ENCODE results near the gene LRRC8D. TPM values are rescaled to one million over a fixed set of nuclear protein-coding genes. Genes with fewer than 3 reads are reported as not detected.

Gene LRRC8D
- total RNA-seq, 1 experiment from 2014 or later: 37.2 TPM

DNA sequence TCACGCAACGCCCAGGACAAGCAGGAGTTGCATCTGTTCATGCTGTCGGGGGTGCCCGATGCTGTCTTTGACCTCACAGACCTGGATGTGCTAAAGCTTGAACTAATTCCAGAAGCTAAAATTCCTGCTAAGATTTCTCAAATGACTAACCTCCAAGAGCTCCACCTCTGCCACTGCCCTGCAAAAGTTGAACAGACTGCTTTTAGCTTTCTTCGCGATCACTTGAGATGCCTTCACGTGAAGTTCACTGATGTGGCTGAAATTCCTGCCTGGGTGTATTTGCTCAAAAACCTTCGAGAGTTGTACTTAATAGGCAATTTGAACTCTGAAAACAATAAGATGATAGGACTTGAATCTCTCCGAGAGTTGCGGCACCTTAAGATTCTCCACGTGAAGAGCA is 113.6 kb downstream of the LRRC8D start:
- no peak overlapping the region for H3K4me3 Mint-ChIP-seq

More for the DNA sequence above, 113.6 kb downstream of the LRRC8D start:
- Histone ChIP-seq H2BK15ac (ENCODE audit: low read depth, low read length) (no peak overlapping the region), H3K79me2 (ENCODE audit: insufficient read depth, low read length) (no peaks in the 10 kb centered on the region), H3K79me1 (ENCODE audit: insufficient read depth, low read depth, low read length, poor library complexity, severe bottlenecking) (no peaks in the 10 kb centered on the region), H2BK12ac (ENCODE audit: insufficient read length, low read depth, low read length) (no peak overlapping the region), H3K4me1 (ENCODE audit: insufficient read depth, low read length) (peaks cover 15% of the 10 kb centered on the region), H3K4ac (ENCODE audit: low read depth, low read length) (no peak overlapping the region), H4K91ac (ENCODE audit: insufficient read length, low read depth, low read length) (no peak overlapping the region), H4K8ac (replicated peaks; ENCODE audit: insufficient read length, low read depth, low read length) (no peak overlapping the region), H3K27me3 (ENCODE audit: insufficient read depth, low read length) (no peaks in the 10 kb centered on the region), H2BK5ac (ENCODE audit: insufficient read length, low read length) (no peak overlapping the region), H3K14ac (ENCODE audit: insufficient read depth, low read length) (no peak overlapping the region), H3K56ac (ENCODE audit: insufficient read length, low read depth, low read length) (no peak overlapping the region), H3K9ac (ENCODE audit: extremely low read depth, insufficient read length, low read length) (no peak overlapping the region), H4K20me1 (ENCODE audit: control insufficient read depth, insufficient read depth, insufficient read length) (no peaks in the 10 kb centered on the region), H2AK5ac (ENCODE audit: insufficient read length, low read length) (no peak overlapping the region), H3K9me3 (ENCODE audit: control insufficient read depth, low read depth, low read length) (no peaks in the 10 kb centered on the region), H3K23me2 (ENCODE audit: insufficient read length, low read depth, low read length, poor library complexity, severe bottlenecking) (no peaks in the 10 kb centered on the region), H3K4me2 (ENCODE audit: insufficient read depth, insufficient read length, low read length) (no peak overlapping the region), H2BK20ac (ENCODE audit: low read depth, low read length, poor library complexity, severe bottlenecking) (no peak overlapping the region), H2BK120ac (ENCODE audit: low read depth, low read length, poor library complexity, severe bottlenecking) (no peak overlapping the region), H3K27ac (ENCODE audit: insufficient read length, low read depth, low read length) (no peak overlapping the region), H2AFZ (ENCODE audit: low read length) (no peak overlapping the region), H3K18ac (ENCODE audit: insufficient read length, low read depth, low read length) (no peak overlapping the region), H3K23ac (ENCODE audit: insufficient read length, low read depth, low read length) (no peak overlapping the region), H3T11ph (ENCODE audit: low read length) (no peak overlapping the region), H4K5ac (ENCODE audit: insufficient read length, low read depth, low read length) (no peak overlapping the region)
- peaks cover 72 to 73% of the 10 kb centered on the region in 2 experiments for H3K4me1 Mint-ChIP-seq
- TF ChIP-seq, protein P1, sequence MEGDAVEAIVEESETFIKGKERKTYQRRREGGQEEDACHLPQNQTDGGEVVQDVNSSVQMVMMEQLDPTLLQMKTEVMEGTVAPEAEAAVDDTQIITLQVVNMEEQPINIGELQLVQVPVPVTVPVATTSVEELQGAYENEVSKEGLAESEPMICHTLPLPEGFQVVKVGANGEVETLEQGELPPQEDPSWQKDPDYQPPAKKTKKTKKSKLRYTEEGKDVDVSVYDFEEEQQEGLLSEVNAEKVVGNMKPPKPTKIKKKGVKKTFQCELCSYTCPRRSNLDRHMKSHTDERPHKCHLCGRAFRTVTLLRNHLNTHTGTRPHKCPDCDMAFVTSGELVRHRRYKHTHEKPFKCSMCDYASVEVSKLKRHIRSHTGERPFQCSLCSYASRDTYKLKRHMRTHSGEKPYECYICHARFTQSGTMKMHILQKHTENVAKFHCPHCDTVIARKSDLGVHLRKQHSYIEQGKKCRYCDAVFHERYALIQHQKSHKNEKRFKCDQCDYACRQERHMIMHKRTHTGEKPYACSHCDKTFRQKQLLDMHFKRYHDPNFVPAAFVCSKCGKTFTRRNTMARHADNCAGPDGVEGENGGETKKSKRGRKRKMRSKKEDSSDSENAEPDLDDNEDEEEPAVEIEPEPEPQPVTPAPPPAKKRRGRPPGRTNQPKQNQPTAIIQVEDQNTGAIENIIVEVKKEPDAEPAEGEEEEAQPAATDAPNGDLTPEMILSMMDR (conservative IDR thresholded peaks at IDR 0.05): no peak
- peaks cover 37 to 54% (median 43%) of the 10 kb centered on the region in 3 experiments for H3K36me3 Mint-ChIP-seq (ENCODE audit: insufficient read depth in 1 of 3, low read depth in 3 of 3)
- peak overlapping the region in 2 of 3 experiments; percentile 57 to 76; a peak in 3 of 7 replicates for H3K27ac Mint-ChIP-seq
- H3K27me3 Mint-ChIP-seq (ENCODE audit: low read depth): no peaks in the 10 kb centered on the region
- no CpG with 5 or more reads among the region's 11 CpGs for WGBS (ENCODE audit: extremely low coverage, insufficient read length, low lambda C conversion rate)
- DNase-seq: no peak
- peaks cover 0 to 5% of the 10 kb centered on the region in 2 experiments; a peak in 2 of 5 replicates for H3K9me3 Mint-ChIP-seq

Data from H9 (cell line).